GM19023 (cell line): Measurements from ENCODE around the gene SNX27.
A peak's percentile ranks its signal among the peaks of the same experiment; 100 is the strongest.
"Not testable (repeated sequence)": the region's sequence is repeated elsewhere in the genome, so short reads cannot be mapped to it uniquely, and the experiment has no call there.

Experiments
- ATAC-seq: cut with Tn5 transposase; IDR thresholded peaks from one replicate; pipeline ENCODE4 v1.9.1; 2021; ENCODE audit warnings: mild to moderate bottlenecking, moderate library complexity; ENCODE audit not compliant: unreplicated experiment

The SNX27 gene

GRCh38 chr1:151602550-151602949, 9.3 kb upstream of the SNX27 start:
- not testable (repeated sequence) for ATAC-seq

GRCh38 chr1:151604291-151604690, 7.6 kb upstream of the SNX27 start:
- no peak for ATAC-seq

- ATAC-seq: no peak
Observed at GRCh38 chr1:151606384-151606783, 5.5 kb upstream of the SNX27 start.

- ATAC-seq: no peak
Observed at GRCh38 chr1:151606857-151607256, 5.0 kb upstream of the SNX27 start.

- no peak for ATAC-seq
Observed at GRCh38 chr1:151610142-151610541, 1.7 kb upstream of the SNX27 start.

- ATAC-seq: no peak
Observed at GRCh38 chr1:151611288-151611790, 511 bp upstream of the SNX27 start.

- ATAC-seq: peak; percentile 13
Observed at GRCh38 chr1:151612501-151613281, 841 bp downstream of the SNX27 start.

GRCh38 chr1:151613282-151613780, 1.5 kb downstream of the SNX27 start:
- ATAC-seq: no peak

- ATAC-seq: no peak
Observed at GRCh38 chr1:151615711-151616504, 4.1 kb downstream of the SNX27 start.

GRCh38 chr1:151616505-151616849, 4.6 kb downstream of the SNX27 start:
- ATAC-seq: no peak

- no peak for ATAC-seq
Observed at GRCh38 chr1:151618003-151618402, 6.2 kb downstream of the SNX27 start.

GRCh38 chr1:151618470-151618869, 6.6 kb downstream of the SNX27 start:
- no peak for ATAC-seq

GRCh38 chr1:151618996-151619395, 7.1 kb downstream of the SNX27 start:
- ATAC-seq: not testable (repeated sequence)

- ATAC-seq: no peak
Observed at GRCh38 chr1:151619489-151620093, 7.7 kb downstream of the SNX27 start.

GRCh38 chr1:151620286-151620685, 8.4 kb downstream of the SNX27 start:
- no peak for ATAC-seq

- no peak for ATAC-seq
Observed at GRCh38 chr1:151621351-151621750, 9.5 kb downstream of the SNX27 start.

GRCh38 chr1:151624783-151625182, 12.9 kb downstream of the SNX27 start:
- ATAC-seq: no peak

- no peak for ATAC-seq
Observed at GRCh38 chr1:151626740-151627334, 15.0 kb downstream of the SNX27 start.

GRCh38 chr1:151629278-151629677, 17.4 kb downstream of the SNX27 start:
- ATAC-seq: no peak

GRCh38 chr1:151635479-151636072, 23.7 kb downstream of the SNX27 start:
- no peak for ATAC-seq
